Upper lobe of left lung (tissue), 6 donors: ENCODE measurements around the gene ACCSL. TPM values are rescaled to one million over a fixed set of nuclear protein-coding genes. Genes with fewer than 3 reads are reported as not detected.

Source experiments
- ATAC-seq, 2 donors: fragments of 200-7000 bp; cut with Tn5 transposase; one replicate each; pipeline ENCODE4 v1.9.1; 2022; ENCODE audit warnings: mild to moderate bottlenecking in 2 of 2, moderate library complexity in 2 of 2; ENCODE audit not compliant: low FRiP score in 2 of 2
- DNase-seq, 2 donors: peaks; one replicate each; pipeline ENCODE4 v3.0.0-alpha.2; 2019 to 2020
- H3K27ac ChIP-seq, 4 donors: fragments of 200-600 bp; sonication (generic); one replicate each; pipeline ENCODE4 v1.5.1; 2016 to 2019
- H3K27me3 ChIP-seq, 4 donors: fragments of 200-600 bp; sonication (generic); one replicate each; pipeline ENCODE4 v1.5.1; 2017 to 2019
- H3K36me3 ChIP-seq, 4 donors: fragments of 200-600 bp; sonication (generic); one replicate each; pipeline ENCODE4 v1.5.1; 2016 to 2019
- H3K4me1 ChIP-seq, 4 donors: fragments of 200-600 bp; sonication (generic); one replicate each; pipeline ENCODE4 v1.5.1; 2018 to 2019
- H3K4me3 ChIP-seq, 4 donors: fragments of 200-600 bp; sonication (generic); one replicate each; pipeline ENCODE4 v1.5.1; 2017 to 2019; ENCODE audit warnings: mild to moderate bottlenecking in 2 of 4, moderate library complexity in 1 of 4
- H3K9me3 ChIP-seq, 4 donors: fragments of 200-600 bp; sonication (generic); one replicate each; pipeline ENCODE4 v1.5.1; 2018 to 2019
- CTCF ChIP-seq, 6 experiments: fragments of 450-650 bp in 4 of 6; fragments of 200-600 bp in 2 of 6; sonication (generic) in 2 of 6; IDR thresholded peaks; one replicate each; pipeline ENCODE4 v1.5.1; 2016 to 2019; ENCODE audit warnings: antibody characterized with exemption in 6 of 6
- EP300 ChIP-seq, 4 donors: sonication (generic); formaldehyde crosslinking; IDR thresholded peaks; one replicate each; pipeline ENCODE4 v1.5.1; 2017; ENCODE audit warnings: antibody characterized with exemption in 4 of 4, control low read depth in 2 of 4
- POLR2A ChIP-seq, 4 donors: fragments of 450-650 bp; IDR thresholded peaks; one replicate each; pipeline ENCODE4 v1.5.1; 2016 to 2017; ENCODE audit warnings: antibody characterized with exemption in 4 of 4, mild to moderate bottlenecking in 2 of 4
- POLR2AphosphoS5 ChIP-seq, 2 donors: sonication (generic); formaldehyde crosslinking; IDR thresholded peaks; one replicate each; pipeline ENCODE4 v1.5.1; 2017; ENCODE audit warnings: antibody characterized with exemption in 2 of 2
- WGBS, 2 donors: methylation state at CpG; one replicate each; pipeline ENCODE4 v1.1.5; 2017 to 2018; 5-methylcytosine and 5-hydroxymethylcytosine counted together
- total RNA-seq, 6 donors: library from RNA; depleted of rRNA in 4 of 6; stranded (reverse); fragments of >200 nt in 4 of 6; gene quantifications; one replicate each; pipeline versions ENCODE4 v1.1.0 to v1.2.1, GENCODE V29; 2016 to 2021
- donor health status: DM: no; HTN: no; CAD: no; lungs with moderate emphysema.
- donor health status: DM: no; HTN: yes; CAD: no; lungs with severe emphysema.

Gene ACCSL
- total RNA-seq, 6 donors from 2014 or later, result not detected

DNA sequence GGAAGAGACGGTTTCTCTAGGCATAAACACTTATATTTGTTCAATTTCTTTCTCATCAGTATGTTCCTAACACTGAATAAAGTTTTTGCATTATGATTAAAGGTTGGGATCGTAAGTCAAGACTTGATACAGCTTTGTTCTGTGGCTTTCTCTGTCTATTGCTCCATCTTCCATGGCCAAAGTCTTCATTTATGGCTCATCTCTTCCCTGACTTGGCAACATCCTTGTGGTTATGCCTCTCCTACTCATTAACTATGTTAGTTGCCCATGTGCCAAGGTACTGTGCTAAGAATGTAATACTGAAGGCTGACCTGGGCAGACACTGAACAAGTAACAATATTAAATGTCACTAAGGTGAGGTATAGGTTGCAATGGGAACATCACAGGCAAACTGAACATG, 1.6 kb upstream of the ACCSL start:
- H3K4me1 ChIP-seq, result no peaks in the 10 kb centered on the region
- H3K36me3 ChIP-seq, result no peaks in the 10 kb centered on the region
- no peak overlapping the region for H3K4me3 ChIP-seq
- H3K27ac ChIP-seq, result no peak overlapping the region
- TF ChIP-seq POLR2AphosphoS5 (IDR thresholded peaks at IDR 0.05) (no peak), EP300 (IDR thresholded peaks at IDR 0.05) (no peak), POLR2A (IDR thresholded peaks at IDR 0.05) (no peak), CTCF (IDR thresholded peaks at IDR 0.05) (no peak)
- DNase-seq (no peak), ATAC-seq (no peak)
- 90 to 93% methylated on average over 2 of the region's 2 CpGs for WGBS, 2 donors
- H3K9me3 ChIP-seq, result no peaks in the 10 kb centered on the region
- H3K27me3 ChIP-seq, result no peaks in the 10 kb centered on the region

GRCh38 chr11:44047298-44047697, 483 bp upstream of the ACCSL start:
- no peak overlapping the region for H3K27ac ChIP-seq
- TF ChIP-seq POLR2AphosphoS5 (IDR thresholded peaks at IDR 0.05), result no peak
- TF ChIP-seq EP300 (IDR thresholded peaks at IDR 0.05), result no peak
- no peak for TF ChIP-seq CTCF (IDR thresholded peaks at IDR 0.05)
- no peak for TF ChIP-seq POLR2A (IDR thresholded peaks at IDR 0.05)
- H3K4me3 ChIP-seq, result no peak overlapping the region
- 76 to 77% methylated on average over 2 of the region's 2 CpGs for WGBS, 2 donors
- H3K36me3 ChIP-seq, result no peaks in the 10 kb centered on the region
- H3K9me3 ChIP-seq, result no peaks in the 10 kb centered on the region
- DNase-seq, result no peak
- H3K27me3 ChIP-seq, result no peaks in the 10 kb centered on the region
- ATAC-seq, result no peak
- no peaks in the 10 kb centered on the region for H3K4me1 ChIP-seq

GRCh38 chr11:44049832-44050231, 2.1 kb downstream of the ACCSL start:
- H3K4me1 ChIP-seq, result no peaks in the 10 kb centered on the region
- no peaks in the 10 kb centered on the region for H3K36me3 ChIP-seq
- TF ChIP-seq CTCF (IDR thresholded peaks at IDR 0.05) (no peak), POLR2A (IDR thresholded peaks at IDR 0.05) (no peak), EP300 (IDR thresholded peaks at IDR 0.05) (no peak), POLR2AphosphoS5 (IDR thresholded peaks at IDR 0.05) (no peak)
- no peaks in the 10 kb centered on the region for H3K27me3 ChIP-seq
- no peak overlapping the region for H3K27ac ChIP-seq
- H3K4me3 ChIP-seq, result no peak overlapping the region
- no peaks in the 10 kb centered on the region for H3K9me3 ChIP-seq
- DNase-seq (no peak), ATAC-seq (no peak)
- 83 to 87% methylated on average over 3 of the region's 3 CpGs for WGBS, 2 donors

GRCh38 chr11:44051171-44051570, 3.4 kb downstream of the ACCSL start:
- DNase-seq (no peak), ATAC-seq (no peak)
- Histone ChIP-seq H3K4me1 (no peaks in the 10 kb centered on the region), H3K27ac (no peak overlapping the region), H3K4me3 (no peak overlapping the region), H3K36me3 (no peaks in the 10 kb centered on the region), H3K9me3 (no peaks in the 10 kb centered on the region), H3K27me3 (no peaks in the 10 kb centered on the region)
- no peak for TF ChIP-seq EP300 (IDR thresholded peaks at IDR 0.05)
- no peak for TF ChIP-seq CTCF (IDR thresholded peaks at IDR 0.05)
- TF ChIP-seq POLR2AphosphoS5 (IDR thresholded peaks at IDR 0.05), result no peak
- WGBS, 2 donors, result 89 to 100% methylated on average over 1 to 4 of the region's 4 CpGs

- no peak for DNase-seq
- Histone ChIP-seq H3K36me3 (no peaks in the 10 kb centered on the region), H3K27ac (no peak overlapping the region), H3K9me3 (no peaks in the 10 kb centered on the region), H3K27me3 (no peaks in the 10 kb centered on the region), H3K4me3 (no peak overlapping the region), H3K4me1 (no peaks in the 10 kb centered on the region)
- WGBS, 2 donors, result 91 to 94% methylated on average over 6 of the region's 6 CpGs
- ATAC-seq, result no peak
- TF ChIP-seq EP300 (IDR thresholded peaks at IDR 0.05) (no peak), POLR2A (IDR thresholded peaks at IDR 0.05) (no peak), CTCF (IDR thresholded peaks at IDR 0.05) (no peak), POLR2AphosphoS5 (IDR thresholded peaks at IDR 0.05) (no peak)
These were observed 9.6 kb downstream of the ACCSL start for GRCh38 chr11:44057340-44057739.
